Measurements from ENCODE around the gene UBR1. TPM values are rescaled to one million over a fixed set of nuclear protein-coding genes. Genes with fewer than 3 reads are reported as not detected.
"Not testable (repeated sequence)": the region's sequence is repeated elsewhere in the genome, so short reads cannot be mapped to it uniquely, and the experiment has no call there.

Gene UBR1
- total RNA-seq, 2 donors from 2014 or later: 21.4 to 26.2 TPM

DNA sequence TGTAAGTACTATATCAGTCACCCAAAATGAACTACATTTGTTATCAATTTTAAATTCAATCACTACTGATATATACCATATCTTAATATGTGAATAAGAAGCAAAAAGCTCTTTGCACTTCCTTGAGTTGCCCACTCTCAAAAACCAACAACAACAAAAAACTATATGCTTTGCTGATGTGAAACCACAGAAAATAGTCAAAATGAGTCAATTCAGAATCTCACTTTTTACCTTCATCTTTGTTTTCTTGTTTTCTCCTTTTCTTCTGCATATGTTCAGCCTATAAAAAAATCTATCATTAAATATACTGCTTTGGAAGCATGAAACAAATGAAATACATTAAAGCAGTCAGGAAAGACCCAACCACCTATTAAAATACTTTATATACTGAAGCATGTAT lies 80.7 kb downstream of the UBR1 start:
- intact Hi-C loops (cut with DNase I): no loop called here
- H3K36me3 ChIP-seq: peaks cover 5% of the 10 kb centered on the region
- DNase-seq: no peak
- H3K27me3 ChIP-seq: no peaks in the 10 kb centered on the region
- no peak overlapping the region for H3K4me3 ChIP-seq
- TF ChIP-seq, protein P1, sequence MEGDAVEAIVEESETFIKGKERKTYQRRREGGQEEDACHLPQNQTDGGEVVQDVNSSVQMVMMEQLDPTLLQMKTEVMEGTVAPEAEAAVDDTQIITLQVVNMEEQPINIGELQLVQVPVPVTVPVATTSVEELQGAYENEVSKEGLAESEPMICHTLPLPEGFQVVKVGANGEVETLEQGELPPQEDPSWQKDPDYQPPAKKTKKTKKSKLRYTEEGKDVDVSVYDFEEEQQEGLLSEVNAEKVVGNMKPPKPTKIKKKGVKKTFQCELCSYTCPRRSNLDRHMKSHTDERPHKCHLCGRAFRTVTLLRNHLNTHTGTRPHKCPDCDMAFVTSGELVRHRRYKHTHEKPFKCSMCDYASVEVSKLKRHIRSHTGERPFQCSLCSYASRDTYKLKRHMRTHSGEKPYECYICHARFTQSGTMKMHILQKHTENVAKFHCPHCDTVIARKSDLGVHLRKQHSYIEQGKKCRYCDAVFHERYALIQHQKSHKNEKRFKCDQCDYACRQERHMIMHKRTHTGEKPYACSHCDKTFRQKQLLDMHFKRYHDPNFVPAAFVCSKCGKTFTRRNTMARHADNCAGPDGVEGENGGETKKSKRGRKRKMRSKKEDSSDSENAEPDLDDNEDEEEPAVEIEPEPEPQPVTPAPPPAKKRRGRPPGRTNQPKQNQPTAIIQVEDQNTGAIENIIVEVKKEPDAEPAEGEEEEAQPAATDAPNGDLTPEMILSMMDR (IDR thresholded peaks at IDR 0.05): no peak
- H3K9ac ChIP-seq (ENCODE audit: low read depth in 2 of 2, low read length in 2 of 2): no peak overlapping the region
- H3K9me3 ChIP-seq: no peaks in the 10 kb centered on the region
- no peak overlapping the region for H3K27ac ChIP-seq
- H3K4me1 ChIP-seq: no peaks in the 10 kb centered on the region

DNA sequence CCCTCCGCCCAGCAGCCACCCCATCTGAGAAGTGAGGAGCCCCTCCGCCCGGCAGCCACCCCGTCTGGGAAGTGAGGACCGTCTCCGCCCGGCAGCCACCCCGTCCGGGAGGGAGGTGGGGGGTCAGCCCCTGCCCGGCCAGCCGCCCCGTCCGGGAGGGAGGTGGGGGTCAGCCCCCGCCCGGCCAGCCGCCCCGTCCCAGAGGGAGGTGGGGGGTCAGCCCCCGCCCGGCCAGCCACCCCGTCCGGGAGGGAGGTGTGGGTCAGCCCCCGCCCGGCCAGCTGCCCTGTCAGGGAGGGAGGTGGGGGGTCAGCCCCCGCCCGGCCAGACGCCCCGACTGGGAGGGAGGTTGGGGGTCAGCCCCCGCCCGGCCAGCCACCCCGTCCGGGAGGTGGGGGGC lies 91.2 kb downstream of the UBR1 start:
- H3K36me3 ChIP-seq; H3K4me3 ChIP-seq; H3K27ac ChIP-seq; H3K9ac ChIP-seq (ENCODE audit: low read depth in 2 of 2, low read length in 2 of 2); H3K4me1 ChIP-seq; DNase-seq; intact Hi-C loops (cut with DNase I); H3K9me3 ChIP-seq; H3K27me3 ChIP-seq: not testable (repeated sequence)

DNA sequence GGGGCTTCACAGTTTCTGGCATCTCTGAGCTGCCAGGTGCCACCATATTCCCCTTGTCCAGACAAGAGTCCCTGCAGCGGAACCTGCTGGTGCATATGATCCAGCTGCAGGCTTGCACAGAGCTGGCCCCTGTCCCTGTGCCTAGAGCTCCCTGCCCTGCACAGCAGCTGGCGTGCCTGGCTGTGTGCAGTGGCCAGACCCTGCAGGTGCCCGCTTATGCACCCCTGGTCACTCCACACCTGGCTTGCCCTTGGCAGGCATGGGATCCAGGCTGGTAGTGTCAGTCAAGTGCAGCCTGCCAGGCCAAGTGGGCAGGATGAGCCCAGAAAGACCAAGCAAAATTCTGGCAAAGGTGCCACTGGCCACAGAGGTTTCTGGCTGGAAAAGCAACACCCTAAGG lies 96.6 kb downstream of the UBR1 start:
- H3K9me3 ChIP-seq: no peaks in the 10 kb centered on the region
- no peaks in the 10 kb centered on the region for H3K36me3 ChIP-seq
- H3K9ac ChIP-seq (ENCODE audit: low read depth in 2 of 2, low read length in 2 of 2): no peak overlapping the region
- DNase-seq: no peak
- H3K4me3 ChIP-seq: no peak overlapping the region
- H3K4me1 ChIP-seq: no peaks in the 10 kb centered on the region
- TF ChIP-seq, protein P1 (IDR thresholded peaks at IDR 0.05): no peak
- H3K27ac ChIP-seq: no peak overlapping the region
- no peaks in the 10 kb centered on the region for H3K27me3 ChIP-seq
- intact Hi-C loops (cut with DNase I): no loop called here

DNA sequence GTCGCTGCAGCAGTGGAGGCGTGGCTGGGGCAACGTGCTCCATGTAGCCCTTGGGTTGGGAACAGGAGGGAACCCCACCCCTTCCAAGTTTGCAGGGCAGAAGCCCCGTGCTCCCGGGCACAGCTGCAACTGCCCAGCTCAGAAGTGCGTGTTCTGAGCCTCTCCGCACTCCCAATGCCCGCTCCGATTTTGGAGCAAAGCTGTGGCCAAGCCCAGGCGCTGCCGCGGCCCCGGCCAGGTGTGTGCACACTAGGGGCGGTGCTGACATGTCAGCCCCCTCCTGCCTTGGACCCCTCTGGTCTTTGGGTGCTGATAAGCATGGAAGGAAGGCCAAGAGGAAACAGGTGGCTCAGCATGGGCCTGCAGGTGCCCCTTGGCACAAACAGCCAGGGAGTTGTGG lies 97.7 kb downstream of the UBR1 start:
- H3K27ac ChIP-seq: no peak overlapping the region
- no peaks in the 10 kb centered on the region for H3K9me3 ChIP-seq
- no peak overlapping the region for H3K4me3 ChIP-seq
- no peaks in the 10 kb centered on the region for H3K4me1 ChIP-seq
- no peaks in the 10 kb centered on the region for H3K27me3 ChIP-seq
- H3K36me3 ChIP-seq: no peaks in the 10 kb centered on the region
- DNase-seq: no peak
- H3K9ac ChIP-seq (ENCODE audit: low read depth in 2 of 2, low read length in 2 of 2): no peak overlapping the region
- TF ChIP-seq, protein P1 (IDR thresholded peaks at IDR 0.05): no peak
- intact Hi-C loops (cut with DNase I): no loop called here

DNA sequence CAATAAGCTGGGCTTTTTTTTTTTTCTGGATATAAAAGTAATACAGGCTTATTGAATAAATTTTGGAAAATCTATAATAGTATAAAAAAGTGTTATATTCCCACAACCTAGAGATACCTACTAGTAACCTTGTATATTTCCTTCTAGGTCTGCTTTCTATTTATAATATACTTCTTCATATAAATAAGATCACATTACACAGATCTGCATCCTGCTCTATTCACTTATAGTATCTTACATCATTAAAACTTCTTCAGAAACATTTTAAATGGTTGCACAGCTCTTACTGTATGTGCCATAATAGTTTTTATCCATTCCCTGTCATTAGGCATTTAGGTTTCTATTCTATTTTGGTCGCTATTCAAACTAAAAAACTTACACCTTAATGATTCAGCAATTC lies 98.3 kb downstream of the UBR1 start:
- Histone ChIP-seq H3K36me3 (no peaks in the 10 kb centered on the region), H3K4me3 (no peak overlapping the region), H3K9ac (ENCODE audit: low read depth in 2 of 2, low read length in 2 of 2) (no peak overlapping the region), H3K27ac (no peak overlapping the region), H3K9me3 (no peaks in the 10 kb centered on the region), H3K4me1 (no peaks in the 10 kb centered on the region), H3K27me3 (no peaks in the 10 kb centered on the region)
- DNase-seq: no peak
- TF ChIP-seq, protein P1 (IDR thresholded peaks at IDR 0.05): no peak
- intact Hi-C loops (cut with DNase I): no loop called here

DNA sequence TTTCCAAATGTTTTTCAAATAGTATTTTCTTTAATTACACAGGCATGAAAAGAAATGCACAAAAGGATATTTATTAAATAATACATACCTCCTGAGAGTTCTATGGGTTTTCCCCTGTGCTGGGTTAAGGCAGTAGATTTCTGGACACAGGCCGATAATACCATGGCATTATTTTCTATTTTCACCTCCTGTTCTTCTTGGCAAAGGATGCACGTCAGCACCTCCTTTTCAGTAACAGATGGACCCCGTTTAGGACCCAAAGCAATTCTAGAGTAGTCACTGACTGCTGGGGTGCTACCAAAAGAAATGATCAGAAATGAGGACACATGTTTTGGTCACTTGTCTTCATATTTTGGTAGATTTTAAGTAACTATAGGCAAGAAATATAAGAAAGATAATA lies 98.8 kb downstream of the UBR1 start:
- H3K36me3 ChIP-seq: no peaks in the 10 kb centered on the region
- H3K4me1 ChIP-seq: no peaks in the 10 kb centered on the region
- H3K27ac ChIP-seq: no peak overlapping the region
- H3K9ac ChIP-seq (ENCODE audit: low read depth in 2 of 2, low read length in 2 of 2): no peak overlapping the region
- no peak overlapping the region for H3K4me3 ChIP-seq
- H3K9me3 ChIP-seq: no peaks in the 10 kb centered on the region
- intact Hi-C loops (cut with DNase I): no loop called here
- H3K27me3 ChIP-seq: no peaks in the 10 kb centered on the region
- TF ChIP-seq, protein P1 (IDR thresholded peaks at IDR 0.05): no peak
- DNase-seq: no peak

DNA sequence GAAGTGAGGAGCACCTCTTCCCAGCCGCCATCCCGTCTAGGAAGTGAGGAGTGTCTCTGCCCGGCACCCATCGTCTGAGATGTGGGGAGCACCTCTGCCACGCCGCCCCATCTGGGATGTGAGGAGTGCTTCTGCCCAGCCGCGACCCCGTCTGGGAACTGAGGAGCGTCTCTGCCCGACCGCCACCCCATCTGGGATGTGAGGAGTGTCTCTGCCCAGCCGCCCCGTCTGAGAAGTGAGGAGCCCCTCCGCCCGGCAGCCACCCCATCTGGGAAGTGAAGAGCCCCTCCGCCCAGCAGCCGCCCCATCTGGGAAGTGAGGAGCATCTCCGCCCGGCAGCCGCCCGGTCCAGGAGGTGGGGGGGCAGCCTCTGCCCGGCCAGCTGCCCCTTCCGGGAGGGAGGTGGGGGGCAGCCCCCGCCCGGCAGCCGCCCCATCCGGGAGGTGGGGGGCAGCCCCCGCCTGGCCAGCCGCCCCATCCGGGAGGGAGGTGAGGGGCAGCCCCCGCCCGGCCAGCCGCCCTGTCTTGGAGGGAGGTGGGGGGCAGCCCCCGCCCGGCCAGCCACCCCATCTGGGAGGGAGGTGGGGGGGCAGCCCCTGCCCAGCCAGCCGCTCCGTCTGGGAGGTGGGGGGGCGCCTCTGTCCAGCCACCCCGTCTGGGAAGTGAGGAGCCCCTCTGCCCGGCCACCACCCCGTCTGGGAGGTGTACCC lies 100.8 kb downstream of the UBR1 start:
- H3K9ac ChIP-seq (ENCODE audit: low read depth in 2 of 2, low read length in 2 of 2); DNase-seq; intact Hi-C loops (cut with DNase I); H3K9me3 ChIP-seq; H3K27me3 ChIP-seq; H3K27ac ChIP-seq; H3K36me3 ChIP-seq; H3K4me1 ChIP-seq; H3K4me3 ChIP-seq: not testable (repeated sequence)

Data from colonic mucosa (tissue), 4 donors.